B cell (primary cell): Measurements from ENCODE around the gene PIGQ.

Experiments used
- CTCF ChIP-seq: fragments of 200-600 bp; IDR thresholded peaks from one replicate; pipeline ENCODE4 v1.8.0; 2022; ENCODE audit warnings: antibody characterized with exemption, mild to moderate bottlenecking
- EZH2 ChIP-seq: IDR thresholded peaks from 2 replicates; pipeline ENCODE4 v1.6.1; 2012; ENCODE audit warnings: borderline replicate concordance, low read depth, mild to moderate bottlenecking, moderate library complexity, low read length; ENCODE audit not compliant: insufficient read depth, poor library complexity, severe bottlenecking

GRCh38 chr16:555528-556473 is 14.0 kb upstream of the PIGQ start:
- TF ChIP-seq EZH2, result no peak
- TF ChIP-seq CTCF, result no peak
